HG03103 (cell line): ENCODE measurements around the gene FAM9C.
"Not testable (repeated sequence)": the region's sequence is repeated elsewhere in the genome, so short reads cannot be mapped to it uniquely, and the experiment has no call there.

Experiments used
- ATAC-seq: cut with Tn5 transposase; IDR thresholded peaks from one replicate; pipeline ENCODE4 v1.9.1; 2021; ENCODE audit warnings: low read depth; ENCODE audit not compliant: unreplicated experiment

The FAM9C gene

GRCh38 chrX:13046141-13046855 is 1.9 kb upstream of the FAM9C start:
- ATAC-seq = no peak

DNA sequence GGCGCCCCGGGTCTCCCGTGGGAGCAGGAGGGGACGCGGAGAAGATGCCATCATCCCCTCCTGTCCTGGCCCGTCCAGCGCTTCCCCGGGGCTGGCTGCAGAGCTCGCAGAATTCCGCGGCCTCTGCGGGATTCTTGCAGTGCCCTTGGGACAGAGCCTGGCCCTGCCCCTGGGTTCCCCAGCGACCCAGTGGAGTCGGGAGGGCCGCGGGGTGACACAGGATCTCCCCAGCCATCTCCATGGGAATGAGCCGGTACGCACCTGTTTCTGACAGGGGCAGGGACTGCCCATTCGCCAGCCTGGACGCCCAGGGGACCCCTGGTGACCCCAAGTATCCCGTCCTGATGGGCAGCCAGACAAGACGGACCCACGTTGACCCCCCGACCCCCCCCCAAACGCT is 482 bp downstream of the FAM9C start:
- no peak for ATAC-seq

DNA sequence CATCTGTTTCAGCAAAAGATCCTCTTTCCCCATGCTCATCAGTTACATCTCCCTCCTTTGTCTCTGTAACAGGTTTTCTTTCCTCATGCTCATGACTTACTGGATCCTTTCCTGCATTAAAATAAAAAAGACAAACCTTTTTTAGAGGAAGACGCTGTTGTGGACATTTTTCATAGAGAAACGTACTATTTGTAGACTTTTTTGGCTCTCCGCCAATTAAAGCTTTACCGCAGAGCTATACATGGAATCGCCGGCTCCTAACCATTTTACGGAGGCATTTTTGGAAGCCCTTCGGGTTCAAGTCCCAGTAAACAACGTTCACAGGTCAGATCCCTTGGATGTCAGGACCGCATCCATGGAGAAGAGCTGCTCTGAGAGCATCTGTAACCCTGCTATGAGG is 1.3 kb downstream of the FAM9C start:
- ATAC-seq = no peak

DNA sequence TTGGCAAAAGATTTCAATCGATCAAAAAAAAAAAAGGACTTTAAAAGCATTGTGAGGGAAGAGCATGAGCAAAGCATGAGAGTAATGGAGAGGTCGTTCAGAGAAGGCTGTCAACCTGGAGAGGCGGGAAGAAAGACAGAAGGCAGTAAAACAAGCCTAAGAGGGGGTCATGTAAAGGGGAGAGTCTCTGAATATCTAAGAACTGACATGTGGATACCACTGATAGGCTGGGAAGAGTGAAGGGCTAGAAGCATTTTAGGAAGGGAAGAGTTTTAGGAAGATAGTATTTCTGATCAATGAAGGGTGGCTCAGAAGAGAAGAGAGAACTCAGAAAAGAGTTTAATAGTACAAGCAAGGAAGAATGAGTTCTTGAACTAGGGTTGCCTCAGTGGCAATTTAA is 7.5 kb downstream of the FAM9C start:
- no peak for ATAC-seq

- no peak for ATAC-seq
Measured at GRCh38 chrX:13033193-13033592, 11.2 kb downstream of the FAM9C start.

GRCh38 chrX:13029887-13030771 is 14.3 kb downstream of the FAM9C start:
- no peak for ATAC-seq

- ATAC-seq = no peak
Measured at GRCh38 chrX:13029637-13029886, 14.9 kb downstream of the FAM9C start.

DNA sequence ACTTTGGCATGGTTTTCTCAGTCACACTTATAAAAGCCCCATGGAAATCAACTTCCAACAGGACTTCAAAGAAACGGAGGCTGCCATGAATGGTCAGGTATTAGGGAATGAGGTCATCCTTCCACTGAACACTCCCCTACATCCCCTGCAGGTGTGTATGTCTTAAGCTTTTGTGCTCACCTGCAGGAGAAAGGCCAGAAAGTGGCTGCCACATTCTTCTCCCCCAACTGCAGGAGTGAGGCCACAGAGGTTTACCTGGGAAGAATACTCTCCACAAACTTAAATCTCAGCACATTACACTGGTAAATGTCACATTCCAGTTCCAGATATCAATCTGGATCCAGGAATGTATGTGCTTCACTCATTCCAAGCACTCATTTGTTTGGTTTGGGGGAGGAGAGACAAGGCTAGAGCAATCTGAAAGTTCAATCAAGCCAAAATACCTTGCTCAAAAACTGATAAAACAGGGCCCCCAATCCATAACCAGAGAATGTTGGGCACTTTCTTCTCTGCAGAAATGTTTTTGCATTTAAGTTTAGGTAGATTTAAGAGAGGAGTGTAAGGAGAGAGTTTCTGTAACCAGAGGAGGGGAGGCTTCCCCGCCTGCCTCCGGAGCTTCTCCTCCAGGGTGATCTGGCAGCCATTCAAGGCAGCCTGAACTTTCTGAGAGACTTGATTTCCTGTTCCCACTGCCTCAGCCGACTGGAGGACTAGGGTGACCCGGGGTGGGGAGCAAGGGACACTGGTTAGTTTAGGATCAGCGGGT is 15.4 kb downstream of the FAM9C start:
- ATAC-seq = no peak

DNA sequence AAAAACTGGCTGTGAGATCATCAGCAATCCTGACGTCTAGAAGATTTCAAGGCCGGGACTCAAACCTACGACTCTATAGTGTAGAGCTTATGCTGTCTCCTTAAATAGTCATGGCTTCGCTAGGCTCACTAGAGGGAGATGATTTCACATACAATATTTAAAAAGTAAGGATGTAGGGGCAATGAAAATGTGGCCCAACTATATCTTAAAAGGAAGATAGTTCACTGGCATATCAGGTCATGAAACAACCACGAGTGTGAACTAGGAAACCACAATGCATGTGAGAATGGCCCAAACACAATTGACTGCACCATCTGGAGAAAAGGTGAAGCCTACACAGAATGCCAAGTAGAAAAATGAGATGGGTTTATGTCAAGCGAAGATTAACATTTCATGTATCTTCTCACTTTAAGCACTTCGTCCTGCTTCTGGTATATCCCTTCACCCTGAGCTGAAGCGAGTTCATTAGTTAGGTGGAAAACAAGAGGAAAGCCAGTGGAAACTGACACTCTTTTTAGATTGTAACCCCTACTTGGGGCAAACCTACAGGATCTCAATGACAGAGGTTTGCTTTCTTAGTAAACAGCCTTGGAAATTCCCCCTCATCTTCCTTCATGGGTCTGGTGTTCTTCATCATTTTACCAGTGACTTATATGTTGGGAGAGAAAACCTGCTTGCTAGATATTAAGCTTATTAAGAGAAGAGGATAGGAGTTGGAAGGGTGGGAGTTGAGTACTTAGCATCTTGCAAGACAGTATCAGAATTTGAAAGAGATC is 17.4 kb downstream of the FAM9C start:
- ATAC-seq = no peak

DNA sequence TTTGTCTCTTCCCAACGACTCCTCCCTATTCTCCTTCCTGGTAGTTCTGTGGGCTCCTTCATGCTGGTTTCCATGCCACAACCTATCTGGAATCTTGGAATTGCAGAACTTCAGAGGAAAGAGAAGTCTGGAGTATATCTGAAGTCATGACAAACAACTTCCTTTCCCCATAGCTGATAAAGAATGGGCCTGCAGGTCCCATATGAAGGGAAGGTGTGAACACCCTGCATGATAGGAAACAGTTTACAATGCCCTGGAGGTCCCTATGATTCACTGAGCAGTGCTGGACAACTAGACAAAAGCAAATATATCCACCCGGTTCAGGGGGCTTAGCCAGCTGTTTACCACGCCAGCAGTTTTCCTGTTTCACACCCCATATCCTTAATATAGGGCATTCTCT is 19.4 kb downstream of the FAM9C start:
- ATAC-seq = no peak

DNA sequence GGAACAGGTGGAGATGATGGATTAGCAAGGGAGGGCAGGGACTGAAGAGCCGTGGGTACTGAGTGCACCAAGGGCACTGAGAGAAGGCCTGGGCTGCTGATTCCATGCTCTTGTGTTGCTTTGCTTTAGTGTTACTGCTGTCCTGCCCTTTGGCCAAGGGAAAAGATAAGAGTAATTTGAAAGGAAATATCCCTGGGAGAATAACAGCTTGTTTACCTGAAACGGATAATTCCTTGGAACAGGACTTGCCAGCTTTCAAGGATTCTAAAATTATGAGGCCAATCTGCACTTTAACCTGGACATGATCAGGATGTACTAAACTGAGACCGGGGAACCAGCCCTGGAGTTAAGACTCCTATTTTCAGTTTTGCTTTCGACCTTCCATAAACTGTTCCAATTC is 20.4 kb downstream of the FAM9C start:
- no peak for ATAC-seq

GRCh38 chrX:13023567-13023966 is 20.9 kb downstream of the FAM9C start:
- no peak for ATAC-seq

GRCh38 chrX:13022926-13023325 is 21.5 kb downstream of the FAM9C start:
- ATAC-seq = no peak

GRCh38 chrX:13016731-13017130 is 27.7 kb downstream of the FAM9C start:
- ATAC-seq = not testable (repeated sequence)

- no peak for ATAC-seq
Measured at GRCh38 chrX:13015536-13016236, 28.7 kb downstream of the FAM9C start.

GRCh38 chrX:13014111-13015096 is 30.0 kb downstream of the FAM9C start:
- ATAC-seq = peak; percentile 29

DNA sequence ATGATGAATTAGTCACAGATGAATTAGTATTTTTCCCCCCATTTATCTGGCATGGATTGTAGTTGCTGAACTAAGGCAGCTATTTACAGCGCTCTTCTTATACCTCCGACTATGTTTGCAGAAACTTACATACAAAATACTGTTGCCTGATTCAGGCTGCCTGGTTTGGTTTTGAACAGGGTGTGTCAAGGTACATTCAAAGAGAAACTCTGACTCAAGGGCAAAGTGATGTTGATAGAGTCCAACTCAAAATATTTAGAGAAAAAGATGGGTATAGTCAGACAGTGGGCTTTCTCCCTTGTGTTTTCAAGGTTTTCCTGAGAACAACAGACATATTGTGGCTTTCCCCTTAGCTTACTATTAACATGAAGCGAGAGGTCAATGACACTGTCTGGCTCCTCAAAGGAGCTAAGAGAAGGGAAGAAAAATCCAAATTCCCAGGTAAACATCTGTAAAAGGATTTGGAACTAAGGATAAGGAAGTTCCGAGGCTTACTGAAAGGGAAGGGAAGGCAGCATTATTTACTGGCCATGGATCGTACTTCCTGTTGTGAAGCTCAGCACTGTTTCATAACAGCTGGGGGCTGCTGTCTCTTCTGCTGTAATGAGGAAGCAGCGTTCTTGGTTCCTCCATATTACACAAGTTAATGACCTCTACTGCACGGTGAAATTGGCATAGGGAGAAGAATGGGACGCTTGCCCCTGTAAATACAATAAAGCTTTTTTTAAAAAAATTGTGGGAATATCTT is 30.9 kb downstream of the FAM9C start:
- peak; percentile 73 for ATAC-seq

GRCh38 chrX:13010546-13010945 is 33.9 kb downstream of the FAM9C start:
- ATAC-seq = no peak
